ENCODE data around the gene PROM2. TPM values are rescaled to one million over a fixed set of nuclear protein-coding genes. Genes with fewer than 3 reads are reported as not detected.

The PROM2 gene
- total RNA-seq, 3 donors from 2014 or later: 24.4 to 44.0 (median 35.8) TPM

- no peak for ATAC-seq
Observed at GRCh38 chr2:95296011-95296410, 21.8 kb downstream of the PROM2 start.

DNA sequence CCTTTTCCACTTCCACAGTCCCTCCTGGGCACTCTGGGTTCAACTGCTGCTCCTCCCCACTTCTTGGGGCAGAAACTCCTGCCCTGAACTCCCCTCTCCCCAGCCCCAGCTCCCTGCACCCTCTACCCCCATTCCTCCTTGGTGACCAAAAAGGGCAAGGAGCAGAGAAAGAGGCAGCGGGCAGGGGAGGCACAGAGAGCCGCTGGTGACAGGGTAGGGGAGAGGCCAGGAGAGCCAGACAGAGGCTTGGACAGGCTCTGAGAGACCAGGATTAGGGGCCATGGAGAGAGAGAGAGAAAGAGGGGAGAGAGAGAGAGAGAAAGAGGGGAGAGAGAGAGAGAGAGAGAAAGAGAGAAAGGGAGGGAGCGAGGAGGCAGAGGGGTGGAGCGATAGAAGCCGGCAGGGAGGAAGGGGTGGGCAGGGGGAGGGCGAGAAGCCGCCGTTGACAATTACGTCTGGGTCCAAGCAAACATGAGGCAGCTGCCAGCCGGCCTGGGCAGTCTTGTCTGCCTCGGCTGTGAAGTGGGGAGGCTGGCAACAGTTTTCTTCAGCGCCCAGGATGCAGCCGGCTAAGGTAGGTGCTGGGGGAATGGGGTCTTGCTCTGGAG, 22.7 kb downstream of the PROM2 start, which contains the start of gene KCNIP3:
Gene KCNIP3, plus strand, starts transcription at position 468 of the 608 bp plus-strand sequence. Its CDS starts 92 bp downstream, at position 560.
- intact Hi-C loops (cut with DNase I, micrococcal nuclease): no loop called here
- ATAC-seq (peak; percentile 60), DNase-seq (peak in 2 of 3 donors; percentile 46 to 58)
- H3K4me1 ChIP-seq (ENCODE audit: low read depth): peaks cover 4% of the 10 kb centered on the region
- TF ChIP-seq, protein P1, sequence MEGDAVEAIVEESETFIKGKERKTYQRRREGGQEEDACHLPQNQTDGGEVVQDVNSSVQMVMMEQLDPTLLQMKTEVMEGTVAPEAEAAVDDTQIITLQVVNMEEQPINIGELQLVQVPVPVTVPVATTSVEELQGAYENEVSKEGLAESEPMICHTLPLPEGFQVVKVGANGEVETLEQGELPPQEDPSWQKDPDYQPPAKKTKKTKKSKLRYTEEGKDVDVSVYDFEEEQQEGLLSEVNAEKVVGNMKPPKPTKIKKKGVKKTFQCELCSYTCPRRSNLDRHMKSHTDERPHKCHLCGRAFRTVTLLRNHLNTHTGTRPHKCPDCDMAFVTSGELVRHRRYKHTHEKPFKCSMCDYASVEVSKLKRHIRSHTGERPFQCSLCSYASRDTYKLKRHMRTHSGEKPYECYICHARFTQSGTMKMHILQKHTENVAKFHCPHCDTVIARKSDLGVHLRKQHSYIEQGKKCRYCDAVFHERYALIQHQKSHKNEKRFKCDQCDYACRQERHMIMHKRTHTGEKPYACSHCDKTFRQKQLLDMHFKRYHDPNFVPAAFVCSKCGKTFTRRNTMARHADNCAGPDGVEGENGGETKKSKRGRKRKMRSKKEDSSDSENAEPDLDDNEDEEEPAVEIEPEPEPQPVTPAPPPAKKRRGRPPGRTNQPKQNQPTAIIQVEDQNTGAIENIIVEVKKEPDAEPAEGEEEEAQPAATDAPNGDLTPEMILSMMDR (IDR thresholded peaks at IDR 0.05): no peak
- no peaks in the 10 kb centered on the region for H3K9me3 ChIP-seq
- no peaks in the 10 kb centered on the region for H3K36me3 ChIP-seq (ENCODE audit: low read depth)
- no peak within 1 kb of the TSS for H3K4me3 ChIP-seq

More at GRCh38 chr2:95296011-95296410, 21.8 kb downstream of the PROM2 start:
- H3K4me3 ChIP-seq: no peak overlapping the region
- peaks cover 4% of the 10 kb centered on the region for H3K4me1 ChIP-seq (ENCODE audit: low read depth)
- TF ChIP-seq, protein P1 (IDR thresholded peaks at IDR 0.05): no peak
- DNase-seq: no peak
- H3K36me3 ChIP-seq (ENCODE audit: low read depth): no peaks in the 10 kb centered on the region
- H3K9me3 ChIP-seq: peaks cover under 1% of the 10 kb centered on the region
- intact Hi-C loops (cut with DNase I, micrococcal nuclease): no loop called here

DNA sequence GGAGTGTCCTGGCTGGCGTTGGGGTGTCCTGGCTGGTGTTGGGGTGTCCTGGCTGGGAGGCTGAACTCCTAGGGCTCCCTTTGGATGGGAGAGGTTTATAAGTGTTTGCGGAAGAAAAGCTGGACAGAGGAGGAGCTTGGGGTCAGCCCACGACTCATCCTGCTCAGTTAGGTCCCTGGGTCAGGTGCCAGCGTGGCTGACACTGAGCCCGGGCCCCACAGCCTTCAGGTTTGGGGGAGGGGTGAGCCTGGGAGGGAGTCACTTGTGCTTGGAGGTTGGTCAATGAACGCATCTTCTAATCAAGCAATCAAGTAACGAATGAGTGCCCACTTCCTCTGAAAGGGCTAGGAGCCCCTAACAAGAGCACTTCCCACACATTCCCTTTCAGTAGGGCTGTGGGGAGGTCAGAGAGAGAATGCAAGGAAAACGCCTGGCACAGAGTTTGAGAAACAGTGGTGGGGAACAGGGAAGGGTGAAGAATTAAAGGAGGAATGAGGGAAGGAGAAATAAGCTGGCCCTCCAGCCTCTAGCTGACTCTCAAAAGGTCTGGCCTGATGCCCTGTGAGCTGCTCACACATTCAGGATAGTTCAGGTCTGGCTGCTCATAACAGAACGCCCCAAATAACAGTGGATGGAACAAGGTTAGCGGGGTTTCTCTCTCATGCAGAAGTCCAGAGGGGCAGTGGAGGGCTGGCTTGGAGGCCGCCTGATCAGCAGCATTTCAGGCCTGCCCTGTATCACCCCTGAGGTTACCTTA, 23.6 kb downstream of the PROM2 start:
- DNase-seq: no peak
- TF ChIP-seq, protein P1 (IDR thresholded peaks at IDR 0.05): no peak
- intact Hi-C loops (cut with DNase I, micrococcal nuclease): no loop called here
- no peaks in the 10 kb centered on the region for H3K9me3 ChIP-seq
- H3K36me3 ChIP-seq (ENCODE audit: low read depth): no peaks in the 10 kb centered on the region
- peaks cover 4% of the 10 kb centered on the region for H3K4me1 ChIP-seq (ENCODE audit: low read depth)
- ATAC-seq: no peak
- no peak overlapping the region for H3K4me3 ChIP-seq

GRCh38 chr2:95298486-95299111, 24.4 kb downstream of the PROM2 start:
- ATAC-seq: no peak
- H3K9me3 ChIP-seq: no peaks in the 10 kb centered on the region
- no peaks in the 10 kb centered on the region for H3K36me3 ChIP-seq (ENCODE audit: low read depth)
- no peak for DNase-seq
- H3K4me3 ChIP-seq: no peak overlapping the region
- intact Hi-C loops (cut with DNase I, micrococcal nuclease): no loop called here
- H3K4me1 ChIP-seq (ENCODE audit: low read depth): peaks cover 4% of the 10 kb centered on the region
- TF ChIP-seq, protein P1 (IDR thresholded peaks at IDR 0.05): no peak

DNA sequence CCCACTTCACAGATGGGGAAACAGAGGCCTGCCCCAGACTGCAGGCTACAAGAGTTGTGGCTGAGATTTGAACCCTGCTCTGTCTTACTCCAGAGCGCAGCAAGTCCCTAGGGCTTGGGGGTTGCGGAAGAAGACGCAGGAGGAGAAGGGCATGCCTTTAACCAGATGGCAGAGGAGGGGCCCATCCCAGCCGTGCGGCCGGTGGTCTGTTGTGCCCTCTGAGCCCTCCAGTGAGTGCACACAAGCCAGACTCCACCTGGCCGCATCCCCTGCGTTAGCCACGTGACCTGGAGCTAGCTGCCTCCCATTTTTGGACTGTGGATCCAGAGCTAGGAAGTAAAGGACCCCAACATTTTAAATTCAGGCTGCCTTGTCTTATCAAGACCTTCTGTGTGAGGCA, 25.7 kb downstream of the PROM2 start:
- ATAC-seq (no peak), DNase-seq (no peak)
- Histone ChIP-seq H3K4me3 (no peak overlapping the region), H3K4me1 (ENCODE audit: low read depth) (peaks cover 4% of the 10 kb centered on the region), H3K36me3 (ENCODE audit: low read depth) (no peaks in the 10 kb centered on the region), H3K9me3 (no peaks in the 10 kb centered on the region)
- TF ChIP-seq, protein P1 (IDR thresholded peaks at IDR 0.05): no peak
- intact Hi-C loops (cut with DNase I, micrococcal nuclease): no loop called here

Data from mucosa of descending colon (tissue), 3 donors.